Measurements from ENCODE around the gene AGPAT2. TPM values are rescaled to one million over a fixed set of nuclear protein-coding genes. Genes with fewer than 3 reads are reported as not detected.

AGPAT2 gene
- total and polyA plus RNA-seq, 5 donors from 2014 or later, result 11.0 to 22.1 (median 20.3) TPM

DNA sequence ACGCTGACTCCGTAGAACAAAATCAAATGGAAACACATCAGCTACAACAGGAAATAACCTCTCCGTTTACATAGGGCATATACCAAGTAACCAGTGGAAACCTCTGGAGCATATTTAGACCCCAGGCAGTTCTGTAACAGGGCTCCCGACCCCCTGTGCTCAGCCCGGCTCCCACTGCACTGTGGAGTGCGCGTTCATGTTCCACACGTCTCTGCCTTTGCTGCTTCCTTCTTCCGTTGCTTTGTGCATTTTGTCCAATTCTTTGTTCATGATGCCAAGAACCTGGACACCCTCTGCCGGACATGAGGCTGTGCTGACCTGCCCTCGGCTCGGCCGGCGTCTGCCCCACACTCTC is 5.9 kb upstream of the AGPAT2 start:
- peaks cover 0 to 3% (median 0%) of the 10 kb centered on the region in 7 donors for H3K9me3 Mint-ChIP-seq
- DNase-seq (no peak), ATAC-seq (ENCODE audit: low read depth in 2 of 2) (no peak)
- no peaks in the 10 kb centered on the region for H3K27me3 ChIP-seq (ENCODE audit: control insufficient read depth, insufficient read depth, low read length)
- H3K4me1 Mint-ChIP-seq, result peaks cover 0 to 2% (median under 1%) of the 10 kb centered on the region in 4 donors
- H3K4me3 Mint-ChIP-seq, result peak overlapping the region in 1 of 4 donors; percentile 82
- H3K27ac Mint-ChIP-seq, result no peak overlapping the region
- H3K4me1 ChIP-seq (ENCODE audit: control insufficient read depth, insufficient read depth, low read length, poor library complexity, severe bottlenecking), result no peaks in the 10 kb centered on the region
- no peaks in the 10 kb centered on the region for H3K36me3 ChIP-seq (ENCODE audit: control insufficient read depth, insufficient read depth, low read length)
- peaks cover 6% of the 10 kb centered on the region for H3K27me3 Mint-ChIP-seq
- no peak overlapping the region for H3K4me3 ChIP-seq (ENCODE audit: low read depth, low read length)
- no peaks in the 10 kb centered on the region for H3K36me3 Mint-ChIP-seq
- no peak overlapping the region for H3K27ac ChIP-seq (ENCODE audit: insufficient read depth, low read length, poor library complexity, severe bottlenecking)
- no peaks in the 10 kb centered on the region for H3K9me3 ChIP-seq (ENCODE audit: control insufficient read depth in 2 of 2, low read length in 2 of 2)

DNA sequence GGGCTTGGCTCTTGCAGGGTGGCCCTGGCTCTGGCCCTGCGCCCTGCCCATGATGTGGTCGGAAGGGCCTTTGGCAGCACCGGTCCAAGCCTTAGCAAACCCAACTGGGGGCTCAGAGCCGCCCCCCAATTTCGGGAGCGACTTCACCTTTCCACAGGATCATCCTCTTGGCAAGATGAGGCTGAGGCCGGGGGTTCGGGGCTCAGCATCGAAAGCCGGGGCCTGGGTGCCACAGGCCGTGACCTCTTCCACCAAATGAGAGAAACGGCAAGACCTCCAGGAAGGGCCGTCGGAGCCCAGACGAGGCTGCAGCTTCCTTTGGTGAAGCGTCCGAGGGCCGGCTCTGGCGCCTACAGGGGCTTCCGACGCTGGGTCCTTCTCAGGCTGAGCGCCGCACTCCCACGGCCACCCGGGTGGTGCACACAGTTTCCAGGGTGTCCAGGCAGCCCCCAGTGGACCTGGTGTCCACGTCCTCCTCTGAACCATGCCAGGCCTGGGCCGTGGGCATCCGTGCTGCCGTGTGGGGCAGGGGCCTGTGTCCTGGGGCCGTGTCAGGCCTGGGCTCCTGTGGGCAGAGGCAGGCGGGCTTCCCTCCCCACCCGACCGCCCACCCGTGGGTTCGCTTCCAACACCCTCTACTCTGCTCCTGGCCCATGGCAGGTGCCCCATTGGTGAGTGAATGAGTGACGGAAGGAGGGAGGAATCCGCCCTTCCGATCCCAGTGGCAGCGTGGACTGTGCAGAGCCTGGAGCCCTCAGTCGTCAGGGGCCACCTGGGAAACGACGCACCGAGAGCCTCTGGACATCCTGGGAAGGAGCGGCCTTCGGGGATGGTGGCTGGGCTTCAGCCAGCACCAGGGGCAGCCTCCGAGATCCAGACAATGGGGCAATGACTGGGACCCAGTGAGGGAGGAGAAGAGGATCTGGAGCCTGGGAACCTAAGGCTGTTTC is 5.2 kb upstream of the AGPAT2 start:
- H3K27ac ChIP-seq (ENCODE audit: insufficient read depth, low read length, poor library complexity, severe bottlenecking), result no peak overlapping the region
- Mint-ChIP-seq H3K36me3 (no peaks in the 10 kb centered on the region), H3K27ac (no peak overlapping the region), H3K9me3 (peaks cover 0 to 2% (median 0%) of the 10 kb centered on the region in 7 donors), H3K4me3 (no peak overlapping the region), H3K4me1 (peaks cover 0 to 2% (median under 1%) of the 10 kb centered on the region in 4 donors), H3K27me3 (peaks cover 6% of the 10 kb centered on the region)
- no peaks in the 10 kb centered on the region for H3K4me1 ChIP-seq (ENCODE audit: control insufficient read depth, insufficient read depth, low read length, poor library complexity, severe bottlenecking)
- no peaks in the 10 kb centered on the region for H3K27me3 ChIP-seq (ENCODE audit: control insufficient read depth, insufficient read depth, low read length)
- no peaks in the 10 kb centered on the region for H3K36me3 ChIP-seq (ENCODE audit: control insufficient read depth, insufficient read depth, low read length)
- DNase-seq (no peak), ATAC-seq (ENCODE audit: low read depth in 2 of 2) (no peak)
- H3K9me3 ChIP-seq (ENCODE audit: control insufficient read depth in 2 of 2, low read length in 2 of 2), result no peaks in the 10 kb centered on the region
- H3K4me3 ChIP-seq (ENCODE audit: low read depth, low read length), result no peak overlapping the region

DNA sequence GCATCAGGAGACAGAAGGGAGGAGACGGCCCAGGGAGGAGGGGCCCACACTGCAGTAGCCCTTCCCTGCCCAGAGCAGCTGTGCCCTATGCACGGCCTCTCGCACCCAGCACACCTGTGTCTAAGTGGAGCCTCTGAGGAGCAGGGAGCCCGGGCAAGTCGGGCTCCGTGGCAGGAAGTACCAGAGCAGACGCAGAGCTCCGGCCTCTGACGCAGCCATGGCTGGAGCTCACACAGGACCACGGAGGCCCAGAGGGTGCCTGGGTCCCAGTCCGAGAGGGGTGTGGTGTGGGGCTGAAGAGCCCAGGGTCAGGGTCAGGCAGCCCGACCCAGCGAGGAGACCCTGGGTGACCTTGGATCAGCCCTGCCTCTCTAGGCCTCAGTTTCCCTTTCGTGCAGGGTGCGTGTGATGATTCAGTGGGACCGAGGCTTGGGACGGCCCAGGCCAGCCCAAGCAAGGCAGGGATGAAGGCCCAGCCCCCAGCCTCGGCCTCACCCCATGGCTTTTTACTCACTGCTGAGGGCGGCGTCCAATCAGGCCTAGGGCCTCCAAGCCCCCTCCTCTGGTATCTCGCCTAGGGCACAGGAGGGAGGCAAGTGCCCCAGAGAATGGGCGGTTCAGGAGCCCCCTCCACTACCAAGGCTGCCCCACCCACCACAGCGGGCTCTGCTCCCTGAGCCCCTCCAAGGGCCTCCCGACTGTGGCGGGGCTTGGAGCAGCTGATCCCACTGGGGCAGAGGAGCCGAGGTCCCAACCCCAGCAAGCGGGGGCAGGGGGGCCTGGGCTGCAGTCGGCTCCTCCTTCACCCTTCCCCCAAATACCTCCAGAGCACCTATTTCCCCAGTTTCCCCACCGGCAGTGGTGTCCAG is 4.3 kb upstream of the AGPAT2 start:
- Mint-ChIP-seq H3K27ac (no peak overlapping the region), H3K36me3 (no peaks in the 10 kb centered on the region), H3K4me1 (no peaks in the 10 kb centered on the region), H3K4me3 (no peak overlapping the region), H3K27me3 (peaks cover 6% of the 10 kb centered on the region), H3K9me3 (peaks cover 0 to 2% (median 0%) of the 10 kb centered on the region in 7 donors)
- ATAC-seq (ENCODE audit: low read depth in 2 of 2) (no peak), DNase-seq (no peak)
- Histone ChIP-seq H3K4me3 (ENCODE audit: low read depth, low read length) (no peak overlapping the region), H3K27me3 (ENCODE audit: control insufficient read depth, insufficient read depth, low read length) (no peaks in the 10 kb centered on the region), H3K36me3 (ENCODE audit: control insufficient read depth, insufficient read depth, low read length) (no peaks in the 10 kb centered on the region), H3K27ac (ENCODE audit: insufficient read depth, low read length, poor library complexity, severe bottlenecking) (no peak overlapping the region), H3K4me1 (ENCODE audit: control insufficient read depth, insufficient read depth, low read length, poor library complexity, severe bottlenecking) (peaks cover 2% of the 10 kb centered on the region), H3K9me3 (ENCODE audit: control insufficient read depth in 2 of 2, low read length in 2 of 2) (no peaks in the 10 kb centered on the region)

DNA sequence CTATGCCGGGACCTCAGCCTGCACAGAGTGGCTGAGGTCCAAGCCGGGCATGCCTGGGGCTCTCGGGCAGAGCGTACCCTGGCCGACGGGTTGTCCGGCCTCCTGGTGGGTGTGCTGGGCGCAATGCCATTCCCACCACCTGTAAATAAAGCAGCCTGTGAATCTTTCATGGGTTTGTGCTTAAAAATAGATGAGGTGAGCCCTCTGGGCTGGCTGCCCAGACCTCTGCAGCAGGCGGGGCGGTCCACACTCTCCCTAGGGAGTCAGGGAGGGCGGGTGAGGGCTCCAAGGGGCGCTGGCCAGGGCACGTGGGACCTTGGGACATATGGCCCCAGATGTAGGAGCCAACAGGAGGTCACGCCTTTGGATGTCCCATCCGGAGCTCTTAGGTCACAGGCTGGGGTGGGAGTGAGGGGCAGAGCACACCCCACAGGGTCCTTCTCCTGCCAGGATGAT is 3.6 kb upstream of the AGPAT2 start:
- H3K9me3 ChIP-seq (ENCODE audit: control insufficient read depth in 2 of 2, low read length in 2 of 2), result no peaks in the 10 kb centered on the region
- H3K27ac ChIP-seq (ENCODE audit: insufficient read depth, low read length, poor library complexity, severe bottlenecking), result no peak overlapping the region
- Mint-ChIP-seq H3K9me3 (peaks cover 0 to 2% (median 0%) of the 10 kb centered on the region in 7 donors), H3K4me1 (peaks cover 0 to 5% (median 0%) of the 10 kb centered on the region in 4 donors), H3K27me3 (peaks cover 6% of the 10 kb centered on the region), H3K4me3 (no peak overlapping the region), H3K36me3 (no peaks in the 10 kb centered on the region), H3K27ac (no peak overlapping the region)
- H3K4me3 ChIP-seq (ENCODE audit: low read depth, low read length), result no peak overlapping the region
- H3K4me1 ChIP-seq (ENCODE audit: control insufficient read depth, insufficient read depth, low read length, poor library complexity, severe bottlenecking), result peaks cover 9% of the 10 kb centered on the region
- no peaks in the 10 kb centered on the region for H3K27me3 ChIP-seq (ENCODE audit: control insufficient read depth, insufficient read depth, low read length)
- DNase-seq (no peak), ATAC-seq (ENCODE audit: low read depth in 2 of 2) (no peak)
- no peaks in the 10 kb centered on the region for H3K36me3 ChIP-seq (ENCODE audit: control insufficient read depth, insufficient read depth, low read length)

DNA sequence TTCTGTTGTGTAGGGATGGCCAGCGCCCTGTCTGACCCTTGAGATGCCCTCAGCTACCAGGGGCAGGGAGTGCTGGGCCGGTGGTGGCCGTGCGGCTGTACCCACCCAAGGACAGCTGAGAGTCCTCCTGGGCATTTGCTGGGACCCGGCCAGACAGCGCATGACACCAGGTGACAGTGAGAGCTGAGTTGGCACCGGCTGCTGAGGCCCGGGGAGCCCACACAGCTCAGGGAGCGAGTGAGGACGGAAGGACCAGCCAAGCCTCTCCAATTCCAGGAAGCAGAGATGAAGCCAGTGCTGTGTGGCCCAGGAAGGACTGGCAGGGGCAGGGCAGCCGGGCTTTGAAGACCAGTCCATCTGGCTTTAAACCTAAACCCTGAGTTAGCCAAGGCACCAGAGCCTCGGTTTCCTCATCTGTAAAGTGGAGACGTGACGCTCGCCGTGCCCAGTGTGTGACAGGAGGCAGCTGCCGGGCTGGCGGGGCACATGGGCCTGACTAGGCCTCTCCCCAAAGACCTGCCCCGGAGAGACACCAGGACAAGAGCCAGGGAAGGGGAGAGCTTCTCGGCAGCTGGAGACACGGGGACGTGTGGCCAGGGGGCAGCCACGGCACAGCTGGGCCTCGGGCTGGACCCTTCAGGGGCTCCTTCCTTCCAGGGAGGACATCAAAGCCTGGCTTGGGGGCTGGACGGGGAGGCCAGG is 3.0 kb upstream of the AGPAT2 start:
- no peaks in the 10 kb centered on the region for H3K27me3 ChIP-seq (ENCODE audit: control insufficient read depth, insufficient read depth, low read length)
- H3K4me1 ChIP-seq (ENCODE audit: control insufficient read depth, insufficient read depth, low read length, poor library complexity, severe bottlenecking), result peaks cover 15% of the 10 kb centered on the region
- no peaks in the 10 kb centered on the region for H3K36me3 ChIP-seq (ENCODE audit: control insufficient read depth, insufficient read depth, low read length)
- DNase-seq (no peak), ATAC-seq (ENCODE audit: low read depth in 2 of 2) (no peak)
- no peak overlapping the region for H3K4me3 Mint-ChIP-seq
- no peaks in the 10 kb centered on the region for H3K36me3 Mint-ChIP-seq
- no peak overlapping the region for H3K27ac Mint-ChIP-seq
- H3K4me1 Mint-ChIP-seq, result peaks cover 0 to 6% (median 0%) of the 10 kb centered on the region in 4 donors
- H3K27me3 Mint-ChIP-seq, result peaks cover 6% of the 10 kb centered on the region
- H3K9me3 ChIP-seq (ENCODE audit: control insufficient read depth in 2 of 2, low read length in 2 of 2), result no peaks in the 10 kb centered on the region
- H3K27ac ChIP-seq (ENCODE audit: insufficient read depth, low read length, poor library complexity, severe bottlenecking), result no peak overlapping the region
- peaks cover 0 to 2% (median 0%) of the 10 kb centered on the region in 7 donors for H3K9me3 Mint-ChIP-seq
- no peak overlapping the region for H3K4me3 ChIP-seq (ENCODE audit: low read depth, low read length)

DNA sequence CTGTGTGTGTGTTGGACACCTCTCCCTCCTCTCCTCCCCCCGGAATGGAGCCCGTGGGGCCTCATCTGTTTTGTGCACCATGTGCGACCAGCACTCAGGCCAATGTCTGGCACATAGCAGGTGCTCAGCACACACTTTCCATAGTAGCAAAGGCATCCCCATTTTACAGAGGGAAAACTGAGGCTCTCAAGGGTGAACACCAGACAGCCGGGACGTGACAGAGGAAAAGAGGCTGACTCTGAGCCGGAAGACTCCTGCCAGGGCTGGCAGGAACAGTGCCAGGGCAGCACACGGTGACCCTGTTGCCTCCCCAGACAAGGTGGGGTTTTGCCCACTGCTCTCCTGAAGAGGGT is 1.8 kb upstream of the AGPAT2 start:
- H3K27ac ChIP-seq (ENCODE audit: insufficient read depth, low read length, poor library complexity, severe bottlenecking), result no peak overlapping the region
- Mint-ChIP-seq H3K36me3 (no peaks in the 10 kb centered on the region), H3K4me1 (peaks cover 0 to 6% (median 0%) of the 10 kb centered on the region in 4 donors), H3K27ac (peak overlapping the region in 1 of 3 donors; percentile 77), H3K27me3 (no peaks in the 10 kb centered on the region), H3K4me3 (peak overlapping the region; percentile 26 to 71 (median 64)), H3K9me3 (peaks cover 0 to 2% (median 0%) of the 10 kb centered on the region in 7 donors)
- ATAC-seq (ENCODE audit: low read depth in 2 of 2), result no peak
- H3K9me3 ChIP-seq (ENCODE audit: control insufficient read depth in 2 of 2, low read length in 2 of 2), result no peaks in the 10 kb centered on the region
- H3K36me3 ChIP-seq (ENCODE audit: control insufficient read depth, insufficient read depth, low read length), result no peaks in the 10 kb centered on the region
- H3K4me1 ChIP-seq (ENCODE audit: control insufficient read depth, insufficient read depth, low read length, poor library complexity, severe bottlenecking), result peaks cover 15% of the 10 kb centered on the region
- no peak for DNase-seq
- H3K27me3 ChIP-seq (ENCODE audit: control insufficient read depth, insufficient read depth, low read length), result no peaks in the 10 kb centered on the region
- H3K4me3 ChIP-seq (ENCODE audit: low read depth, low read length), result no peak overlapping the region

Measured in CD4-positive, CD25-positive, alpha-beta regulatory T cell (primary cell).